Osteocyte (in vitro differentiated cells): ENCODE results near the gene PTPN12. TPM values are rescaled to one million over a fixed set of nuclear protein-coding genes. Genes with fewer than 3 reads are reported as not detected.

Experiments
- DNase-seq: peaks from one replicate; pipeline ENCODE4 v3.0.0; 2021; ENCODE audit warnings: mixed read lengths; ENCODE audit not compliant: unreplicated experiment; ENCODE audit errors: extremely low spot score
- H3K27ac Mint-ChIP-seq: one replicate; pipeline ENCODE4 v1.8.0; 2021; ENCODE audit warnings: mild to moderate bottlenecking, mixed read lengths; ENCODE audit not compliant: unreplicated experiment
- H3K27me3 Mint-ChIP-seq: one replicate; pipeline ENCODE4 v1.8.0; 2021; ENCODE audit warnings: mixed read lengths; ENCODE audit not compliant: unreplicated experiment
- H3K36me3 Mint-ChIP-seq: one replicate; pipeline ENCODE4 v1.8.0; 2021; ENCODE audit warnings: mixed read lengths; ENCODE audit not compliant: unreplicated experiment
- H3K4me1 Mint-ChIP-seq: one replicate; pipeline ENCODE4 v1.8.0; 2021; ENCODE audit warnings: mixed read lengths; ENCODE audit not compliant: unreplicated experiment
- H3K4me3 Mint-ChIP-seq: one replicate; pipeline ENCODE4 v1.8.0; 2021; ENCODE audit warnings: mild to moderate bottlenecking, moderate library complexity, mixed read lengths; ENCODE audit not compliant: unreplicated experiment
- H3K9me3 Mint-ChIP-seq: one replicate; pipeline ENCODE4 v1.8.0; 2021; ENCODE audit warnings: mixed read lengths; ENCODE audit not compliant: unreplicated experiment
- total RNA-seq: library from RNA; stranded (reverse); gene quantifications from 2 replicates; pipeline ENCODE4 v1.2.1, GENCODE V29; 2021
- TF ChIP-seq, protein P1 (sequence below): fragments of 200-600 bp; sonication (generic); IDR thresholded peaks from 2 replicates; pipeline ENCODE4 v1.5.0; 2021; ENCODE audit warnings: antibody characterized with exemption, mild to moderate bottlenecking, moderate library complexity

PTPN12 gene
- total RNA-seq, 1 donor from 2014 or later, result 85.4 TPM

DNA sequence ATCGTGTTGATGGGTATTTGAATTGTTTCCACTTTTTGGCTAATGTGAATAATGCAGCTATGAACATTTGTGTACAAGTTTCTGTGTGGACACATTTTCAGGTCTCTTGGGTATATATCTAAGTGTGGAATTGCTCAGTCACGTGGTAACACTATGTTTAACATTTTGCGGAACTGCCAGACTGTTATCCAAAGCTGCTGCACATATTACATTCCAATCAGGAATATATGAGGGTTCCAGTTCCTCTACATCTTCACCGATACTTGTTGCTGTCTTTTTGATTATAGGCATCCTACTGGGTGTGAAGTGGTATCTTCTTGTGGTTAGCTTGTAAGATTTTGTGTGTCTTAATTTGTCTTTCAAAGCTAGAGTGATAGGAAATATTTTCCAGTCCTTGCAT lies 6.8 kb downstream of the PTPN12 start:
- TF ChIP-seq, protein P1, sequence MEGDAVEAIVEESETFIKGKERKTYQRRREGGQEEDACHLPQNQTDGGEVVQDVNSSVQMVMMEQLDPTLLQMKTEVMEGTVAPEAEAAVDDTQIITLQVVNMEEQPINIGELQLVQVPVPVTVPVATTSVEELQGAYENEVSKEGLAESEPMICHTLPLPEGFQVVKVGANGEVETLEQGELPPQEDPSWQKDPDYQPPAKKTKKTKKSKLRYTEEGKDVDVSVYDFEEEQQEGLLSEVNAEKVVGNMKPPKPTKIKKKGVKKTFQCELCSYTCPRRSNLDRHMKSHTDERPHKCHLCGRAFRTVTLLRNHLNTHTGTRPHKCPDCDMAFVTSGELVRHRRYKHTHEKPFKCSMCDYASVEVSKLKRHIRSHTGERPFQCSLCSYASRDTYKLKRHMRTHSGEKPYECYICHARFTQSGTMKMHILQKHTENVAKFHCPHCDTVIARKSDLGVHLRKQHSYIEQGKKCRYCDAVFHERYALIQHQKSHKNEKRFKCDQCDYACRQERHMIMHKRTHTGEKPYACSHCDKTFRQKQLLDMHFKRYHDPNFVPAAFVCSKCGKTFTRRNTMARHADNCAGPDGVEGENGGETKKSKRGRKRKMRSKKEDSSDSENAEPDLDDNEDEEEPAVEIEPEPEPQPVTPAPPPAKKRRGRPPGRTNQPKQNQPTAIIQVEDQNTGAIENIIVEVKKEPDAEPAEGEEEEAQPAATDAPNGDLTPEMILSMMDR, result no peak
- no peak for DNase-seq
- Mint-ChIP-seq H3K9me3 (no peaks in the 10 kb centered on the region), H3K27ac (peak overlapping the region; percentile 71), H3K27me3 (no peaks in the 10 kb centered on the region), H3K4me3 (no peak overlapping the region), H3K4me1 (peaks cover 74% of the 10 kb centered on the region), H3K36me3 (peaks cover 4% of the 10 kb centered on the region)

DNA sequence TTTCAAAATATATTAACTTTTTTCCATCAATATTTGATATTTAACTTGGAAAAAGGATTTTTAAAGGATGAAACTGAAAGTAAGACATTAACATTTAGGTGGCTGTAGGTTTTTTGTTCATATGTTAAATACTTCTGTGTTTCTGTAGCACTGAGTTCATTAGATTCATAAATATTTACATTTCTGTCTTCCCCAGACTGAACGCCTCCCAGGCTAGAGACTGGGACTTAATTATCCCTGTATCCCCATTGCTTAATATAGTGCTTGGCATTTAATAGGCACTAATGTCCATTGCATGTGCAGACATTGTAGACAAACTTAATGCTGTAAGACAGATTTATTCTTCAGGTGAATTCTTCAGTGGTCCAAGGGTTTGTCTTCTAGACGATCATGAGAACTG lies 7.4 kb downstream of the PTPN12 start:
- no peak overlapping the region for H3K4me3 Mint-ChIP-seq
- peaks cover 4% of the 10 kb centered on the region for H3K36me3 Mint-ChIP-seq
- TF ChIP-seq, protein P1, result no peak
- no peaks in the 10 kb centered on the region for H3K9me3 Mint-ChIP-seq
- peak overlapping the region; percentile 71 for H3K27ac Mint-ChIP-seq
- no peaks in the 10 kb centered on the region for H3K27me3 Mint-ChIP-seq
- H3K4me1 Mint-ChIP-seq, result peaks cover 72% of the 10 kb centered on the region
- DNase-seq, result no peak

DNA sequence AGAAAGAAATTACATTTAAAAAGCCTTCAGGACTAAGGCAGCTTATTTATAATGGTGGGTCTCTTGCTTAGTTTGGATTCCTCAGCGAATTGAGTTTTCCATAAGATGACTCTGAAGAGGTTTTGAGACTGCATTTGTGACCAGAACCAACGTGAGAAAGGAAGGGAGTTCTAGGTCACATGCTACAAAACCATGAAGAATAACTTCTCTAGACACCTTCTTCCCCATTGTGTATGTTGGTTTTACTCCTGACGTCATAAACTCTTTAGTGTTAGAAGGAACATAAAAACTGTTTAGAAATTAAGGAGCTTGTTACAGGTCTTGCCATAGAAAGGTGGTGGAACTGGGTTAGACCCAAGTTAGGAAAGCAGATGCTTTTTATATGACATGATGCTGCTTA lies 11.1 kb downstream of the PTPN12 start:
- Mint-ChIP-seq H3K4me3 (no peak overlapping the region), H3K9me3 (no peaks in the 10 kb centered on the region), H3K27ac (no peak overlapping the region), H3K36me3 (peaks cover 6% of the 10 kb centered on the region), H3K4me1 (peaks cover 64% of the 10 kb centered on the region), H3K27me3 (no peaks in the 10 kb centered on the region)
- TF ChIP-seq, protein P1, result no peak
- no peak for DNase-seq

DNA sequence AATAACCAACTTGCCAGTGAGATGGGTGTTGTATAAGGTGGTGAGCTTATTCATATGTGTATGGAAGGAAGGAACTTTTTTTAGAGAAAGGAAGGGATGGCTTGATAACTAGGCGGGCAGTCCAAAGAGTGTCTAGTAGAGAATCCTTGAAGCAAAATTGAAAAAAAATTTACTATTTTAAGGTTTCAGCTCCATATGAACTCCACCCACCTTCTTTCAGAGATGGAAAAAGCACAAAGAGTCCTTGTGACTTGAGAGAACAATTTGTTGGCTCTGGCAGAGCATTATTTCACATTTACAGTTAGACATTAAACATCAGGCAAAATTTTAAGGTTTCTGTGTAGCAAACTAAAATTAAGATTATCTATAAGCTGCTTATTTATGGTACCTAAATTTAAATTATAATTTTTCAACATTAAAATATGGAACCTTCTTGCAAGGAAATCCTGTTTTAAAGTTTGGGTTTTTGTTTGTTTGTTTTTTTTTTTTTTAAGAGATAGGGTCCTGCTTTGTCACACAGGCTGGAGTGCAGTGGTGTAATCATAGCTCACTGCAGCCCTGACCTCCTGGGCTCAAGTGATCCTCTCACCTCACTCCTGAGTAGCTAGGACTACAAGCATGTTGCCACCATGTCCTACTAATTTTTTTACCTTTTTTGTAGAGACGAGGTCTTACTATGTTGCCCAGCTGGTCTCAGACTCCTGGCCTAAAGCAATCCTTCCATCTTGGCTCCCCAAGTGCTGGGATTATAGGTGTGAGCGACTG lies 12.2 kb downstream of the PTPN12 start:
- Mint-ChIP-seq H3K27me3 (no peaks in the 10 kb centered on the region), H3K36me3 (peaks cover 6% of the 10 kb centered on the region), H3K27ac (peak overlapping the region; percentile 53), H3K4me3 (no peak overlapping the region), H3K9me3 (no peaks in the 10 kb centered on the region), H3K4me1 (peaks cover 57% of the 10 kb centered on the region)
- no peak for DNase-seq
- TF ChIP-seq, protein P1, result no peak

DNA sequence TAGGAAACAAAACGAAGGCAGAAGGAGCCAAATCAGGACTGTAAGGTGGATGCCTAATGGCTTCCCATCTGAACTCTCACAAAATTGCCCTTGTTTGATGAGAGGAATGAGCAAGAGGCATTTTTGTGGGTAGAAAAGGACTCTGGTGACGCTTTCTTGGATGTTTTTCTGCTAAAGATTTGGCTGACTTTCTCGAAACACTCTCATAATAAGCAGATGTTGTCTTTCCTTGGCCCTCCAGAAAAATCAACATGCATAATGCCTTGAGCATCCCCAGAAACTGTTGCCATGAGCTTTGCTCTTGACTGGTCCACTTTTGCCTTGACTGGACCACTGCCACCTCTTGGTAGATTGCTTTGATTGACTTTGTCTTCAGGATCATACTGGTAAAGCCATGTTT lies 13.5 kb downstream of the PTPN12 start:
- Mint-ChIP-seq H3K36me3 (peaks cover 13% of the 10 kb centered on the region), H3K4me1 (peaks cover 56% of the 10 kb centered on the region), H3K27ac (no peak overlapping the region), H3K4me3 (no peak overlapping the region), H3K27me3 (no peaks in the 10 kb centered on the region), H3K9me3 (no peaks in the 10 kb centered on the region)
- no peak for DNase-seq
- TF ChIP-seq, protein P1, result no peak
